GM12865 (cell line): ENCODE data around the gene TANC1.

Source experiments
- DNase-seq: peaks from one replicate; pipeline ENCODE4 v3.0.0; 2010; ENCODE audit warnings: low read depth
- H3K4me3 ChIP-seq: 2 replicates; pipeline ENCODE4 v1.5.1; 2011; ENCODE audit warnings: mild to moderate bottlenecking, low read depth, low read length, control low read depth
- TF ChIP-seq, protein P1 (sequence below): IDR thresholded peaks from 2 replicates; pipeline ENCODE4 v1.5.1; 2011; ENCODE audit warnings: low read length, control low read depth, low read depth, inconsistent platforms; ENCODE audit not compliant: insufficient read depth; ENCODE audit errors: missing control alignments

TANC1 gene

GRCh38 chr2:158975271-158975921 is 7.0 kb downstream of the TANC1 start:
- DNase-seq, result no peak
- TF ChIP-seq, protein P1, sequence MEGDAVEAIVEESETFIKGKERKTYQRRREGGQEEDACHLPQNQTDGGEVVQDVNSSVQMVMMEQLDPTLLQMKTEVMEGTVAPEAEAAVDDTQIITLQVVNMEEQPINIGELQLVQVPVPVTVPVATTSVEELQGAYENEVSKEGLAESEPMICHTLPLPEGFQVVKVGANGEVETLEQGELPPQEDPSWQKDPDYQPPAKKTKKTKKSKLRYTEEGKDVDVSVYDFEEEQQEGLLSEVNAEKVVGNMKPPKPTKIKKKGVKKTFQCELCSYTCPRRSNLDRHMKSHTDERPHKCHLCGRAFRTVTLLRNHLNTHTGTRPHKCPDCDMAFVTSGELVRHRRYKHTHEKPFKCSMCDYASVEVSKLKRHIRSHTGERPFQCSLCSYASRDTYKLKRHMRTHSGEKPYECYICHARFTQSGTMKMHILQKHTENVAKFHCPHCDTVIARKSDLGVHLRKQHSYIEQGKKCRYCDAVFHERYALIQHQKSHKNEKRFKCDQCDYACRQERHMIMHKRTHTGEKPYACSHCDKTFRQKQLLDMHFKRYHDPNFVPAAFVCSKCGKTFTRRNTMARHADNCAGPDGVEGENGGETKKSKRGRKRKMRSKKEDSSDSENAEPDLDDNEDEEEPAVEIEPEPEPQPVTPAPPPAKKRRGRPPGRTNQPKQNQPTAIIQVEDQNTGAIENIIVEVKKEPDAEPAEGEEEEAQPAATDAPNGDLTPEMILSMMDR, result no peak

GRCh38 chr2:158979772-158980171 is 11.3 kb downstream of the TANC1 start:
- no peak for DNase-seq
- TF ChIP-seq, protein P1, result no peak
- no peak overlapping the region for H3K4me3 ChIP-seq

More at GRCh38 chr2:158975271-158975921, 7.0 kb downstream of the TANC1 start:
- no peak overlapping the region for H3K4me3 ChIP-seq

DNA sequence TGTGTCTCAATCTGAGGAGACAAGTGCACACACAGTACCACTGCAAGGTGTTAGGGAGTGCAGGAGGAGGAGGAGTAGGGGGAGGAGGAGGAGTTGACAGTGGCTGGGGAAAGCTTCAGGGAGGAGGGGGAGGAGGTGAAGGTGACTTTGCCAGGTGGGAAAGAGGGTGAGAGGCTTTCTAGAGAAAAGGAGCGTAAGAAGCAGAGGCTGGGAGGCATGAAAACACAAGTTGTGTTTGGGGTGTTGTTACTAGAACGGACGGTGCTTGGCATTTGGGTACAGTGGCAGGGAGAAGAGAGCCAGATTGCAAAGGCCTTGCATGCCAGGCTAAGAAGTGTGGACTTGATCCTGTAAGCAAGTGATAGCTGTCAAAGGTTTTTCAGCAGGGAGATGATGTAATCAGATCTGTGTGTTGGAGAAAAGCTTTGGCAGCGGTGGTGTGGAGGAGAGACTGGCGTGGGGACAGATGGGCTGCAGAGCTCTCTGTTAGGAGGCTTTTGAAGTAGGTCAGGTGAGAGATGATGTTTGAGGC is 16.2 kb downstream of the TANC1 start:
- no peak overlapping the region for H3K4me3 ChIP-seq
- no peak for DNase-seq
- TF ChIP-seq, protein P1, result no peak

DNA sequence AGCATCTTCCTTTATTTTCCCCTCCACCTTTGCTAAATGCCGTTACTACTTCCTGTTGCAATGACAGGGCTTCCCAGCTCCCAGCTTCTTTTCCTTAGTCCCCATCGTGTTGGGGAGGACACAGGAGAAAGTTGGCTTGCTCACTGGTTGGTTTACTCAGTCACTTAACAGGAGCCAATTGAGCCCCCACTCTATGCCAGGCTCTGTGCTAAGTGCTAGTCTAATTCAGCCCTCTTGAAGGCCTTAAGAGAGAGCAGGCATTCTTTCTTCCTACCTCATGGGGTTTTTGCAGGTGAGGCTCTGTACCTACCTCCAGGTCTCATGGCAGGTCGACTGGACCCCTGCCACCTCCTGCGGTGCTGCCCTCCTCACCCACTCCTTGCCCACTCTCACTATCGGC is 20.1 kb downstream of the TANC1 start:
- DNase-seq, result no peak
- no peak overlapping the region for H3K4me3 ChIP-seq
- TF ChIP-seq, protein P1, result no peak

GRCh38 chr2:158989165-158989564 is 20.7 kb downstream of the TANC1 start:
- H3K4me3 ChIP-seq, result no peak overlapping the region
- DNase-seq, result no peak
- TF ChIP-seq, protein P1, result no peak

DNA sequence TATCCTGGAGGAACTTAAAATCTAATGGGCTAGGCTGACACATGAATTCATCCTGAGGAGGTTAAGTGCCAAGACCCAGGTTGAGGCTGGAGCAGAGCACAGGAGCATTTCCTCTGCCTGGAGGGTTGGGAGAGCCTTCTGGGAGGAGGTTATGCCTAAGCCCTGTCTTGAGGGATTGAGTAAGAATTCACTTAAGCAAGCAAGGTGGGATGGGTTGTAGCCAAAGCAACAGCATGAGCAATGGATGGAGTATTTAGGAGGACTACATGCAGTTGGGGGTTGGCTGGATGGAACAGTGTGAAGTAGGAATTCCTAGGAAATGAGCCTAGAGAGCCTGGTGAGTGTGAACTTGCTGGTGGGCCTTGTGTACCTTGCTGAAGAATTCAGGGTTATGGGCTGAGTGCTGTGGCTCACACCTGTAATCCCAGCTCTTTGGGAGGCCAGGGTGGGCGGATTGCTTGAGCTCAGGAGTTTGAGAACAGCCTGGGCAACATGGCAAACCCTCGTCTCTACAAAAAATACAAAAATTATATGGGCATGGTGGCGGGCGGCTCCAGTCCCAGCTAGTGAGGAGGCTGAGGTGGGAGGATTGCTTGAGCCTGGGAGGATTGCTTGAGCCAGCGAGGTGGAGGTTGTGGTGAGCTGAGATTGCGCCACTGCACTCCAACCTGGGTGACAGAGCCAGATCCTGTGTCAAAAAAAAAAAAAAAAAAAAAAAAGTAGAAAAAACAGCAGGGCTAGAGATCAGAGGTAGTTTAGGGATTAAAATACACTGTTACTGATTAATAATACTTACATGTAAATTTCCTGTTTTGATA is 22.2 kb downstream of the TANC1 start:
- TF ChIP-seq, protein P1, result no peak
- no peak overlapping the region for H3K4me3 ChIP-seq
- DNase-seq, result no peak
